WTC11 (cell line): ENCODE results near the gene DAO.

Experiments used
- FOXK1 ChIP-seq: sonication (generic); formaldehyde crosslinking; IDR thresholded peaks from 2 replicates; pipeline ENCODE4 v1.8.0; 2022; ENCODE audit warnings: mild to moderate bottlenecking, moderate library complexity, missing genetic modification reagents
- NFE2L1 ChIP-seq: sonication (generic); formaldehyde crosslinking; IDR thresholded peaks from 2 replicates; pipeline ENCODE4 v1.8.1; 2023; ENCODE audit warnings: missing genetic modification reagents
- TF ChIP-seq, protein P1 (sequence below): fragments of 200-600 bp; IDR thresholded peaks from 2 replicates; pipeline ENCODE4 v1.8.0; 2022; ENCODE audit warnings: antibody characterized with exemption
- TF ChIP-seq, protein P2 (sequence below): sonication (generic); formaldehyde crosslinking; IDR thresholded peaks from 2 replicates; pipeline ENCODE4 v1.8.1; 2023; ENCODE audit warnings: mild to moderate bottlenecking, moderate library complexity, missing genetic modification reagents
- TF ChIP-seq, protein P3 (sequence below): sonication (generic); formaldehyde crosslinking; IDR thresholded peaks from 2 replicates; pipeline ENCODE4 v1.8.0; 2022; ENCODE audit warnings: mild to moderate bottlenecking, missing genetic modification reagents

DNA sequence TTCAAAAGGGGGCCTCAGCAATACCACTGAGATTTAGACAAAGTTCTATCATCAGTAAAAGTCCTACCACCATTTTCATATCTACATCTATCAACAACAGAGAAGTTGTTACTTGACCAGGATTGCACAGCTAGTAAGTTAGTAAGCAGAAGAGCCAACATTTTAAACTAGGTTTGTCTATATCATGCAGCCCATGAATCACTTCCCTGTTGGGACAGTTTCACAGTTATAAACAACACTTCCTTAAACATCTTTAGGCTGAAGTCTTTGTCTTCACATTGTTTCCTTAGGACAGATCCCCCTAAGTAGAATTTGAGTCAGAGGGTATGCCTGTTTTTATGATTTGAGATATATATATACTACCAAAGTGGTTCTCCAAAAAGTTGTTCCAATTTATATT is 68.5 kb downstream of the DAO start:
- TF ChIP-seq, protein P1, sequence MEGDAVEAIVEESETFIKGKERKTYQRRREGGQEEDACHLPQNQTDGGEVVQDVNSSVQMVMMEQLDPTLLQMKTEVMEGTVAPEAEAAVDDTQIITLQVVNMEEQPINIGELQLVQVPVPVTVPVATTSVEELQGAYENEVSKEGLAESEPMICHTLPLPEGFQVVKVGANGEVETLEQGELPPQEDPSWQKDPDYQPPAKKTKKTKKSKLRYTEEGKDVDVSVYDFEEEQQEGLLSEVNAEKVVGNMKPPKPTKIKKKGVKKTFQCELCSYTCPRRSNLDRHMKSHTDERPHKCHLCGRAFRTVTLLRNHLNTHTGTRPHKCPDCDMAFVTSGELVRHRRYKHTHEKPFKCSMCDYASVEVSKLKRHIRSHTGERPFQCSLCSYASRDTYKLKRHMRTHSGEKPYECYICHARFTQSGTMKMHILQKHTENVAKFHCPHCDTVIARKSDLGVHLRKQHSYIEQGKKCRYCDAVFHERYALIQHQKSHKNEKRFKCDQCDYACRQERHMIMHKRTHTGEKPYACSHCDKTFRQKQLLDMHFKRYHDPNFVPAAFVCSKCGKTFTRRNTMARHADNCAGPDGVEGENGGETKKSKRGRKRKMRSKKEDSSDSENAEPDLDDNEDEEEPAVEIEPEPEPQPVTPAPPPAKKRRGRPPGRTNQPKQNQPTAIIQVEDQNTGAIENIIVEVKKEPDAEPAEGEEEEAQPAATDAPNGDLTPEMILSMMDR: no peak
- TF ChIP-seq NFE2L1: no peak
- TF ChIP-seq FOXK1: no peak
- TF ChIP-seq, protein P2, sequence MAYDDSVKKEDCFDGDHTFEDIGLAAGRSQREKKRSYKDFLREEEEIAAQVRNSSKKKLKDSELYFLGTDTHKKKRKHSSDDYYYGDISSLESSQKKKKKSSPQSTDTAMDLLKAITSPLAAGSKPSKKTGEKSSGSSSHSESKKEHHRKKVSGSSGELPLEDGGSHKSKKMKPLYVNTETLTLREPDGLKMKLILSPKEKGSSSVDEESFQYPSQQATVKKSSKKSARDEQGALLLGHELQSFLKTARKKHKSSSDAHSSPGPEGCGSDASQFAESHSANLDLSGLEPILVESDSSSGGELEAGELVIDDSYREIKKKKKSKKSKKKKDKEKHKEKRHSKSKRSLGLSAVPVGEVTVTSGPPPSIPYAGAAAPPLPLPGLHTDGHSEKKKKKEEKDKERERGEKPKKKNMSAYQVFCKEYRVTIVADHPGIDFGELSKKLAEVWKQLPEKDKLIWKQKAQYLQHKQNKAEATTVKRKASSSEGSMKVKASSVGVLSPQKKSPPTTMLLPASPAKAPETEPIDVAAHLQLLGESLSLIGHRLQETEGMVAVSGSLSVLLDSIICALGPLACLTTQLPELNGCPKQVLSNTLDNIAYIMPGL (CRISPR knock-in tag): no peak
- TF ChIP-seq, protein P3, sequence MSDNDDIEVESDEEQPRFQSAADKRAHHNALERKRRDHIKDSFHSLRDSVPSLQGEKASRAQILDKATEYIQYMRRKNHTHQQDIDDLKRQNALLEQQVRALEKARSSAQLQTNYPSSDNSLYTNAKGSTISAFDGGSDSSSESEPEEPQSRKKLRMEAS: no peak
